ENCODE results near the gene GSX2. TPM values are rescaled to one million over a fixed set of nuclear protein-coding genes. Genes with fewer than 3 reads are reported as not detected.

Gene GSX2
- polyA plus RNA-seq, 2 donors = not detected

DNA sequence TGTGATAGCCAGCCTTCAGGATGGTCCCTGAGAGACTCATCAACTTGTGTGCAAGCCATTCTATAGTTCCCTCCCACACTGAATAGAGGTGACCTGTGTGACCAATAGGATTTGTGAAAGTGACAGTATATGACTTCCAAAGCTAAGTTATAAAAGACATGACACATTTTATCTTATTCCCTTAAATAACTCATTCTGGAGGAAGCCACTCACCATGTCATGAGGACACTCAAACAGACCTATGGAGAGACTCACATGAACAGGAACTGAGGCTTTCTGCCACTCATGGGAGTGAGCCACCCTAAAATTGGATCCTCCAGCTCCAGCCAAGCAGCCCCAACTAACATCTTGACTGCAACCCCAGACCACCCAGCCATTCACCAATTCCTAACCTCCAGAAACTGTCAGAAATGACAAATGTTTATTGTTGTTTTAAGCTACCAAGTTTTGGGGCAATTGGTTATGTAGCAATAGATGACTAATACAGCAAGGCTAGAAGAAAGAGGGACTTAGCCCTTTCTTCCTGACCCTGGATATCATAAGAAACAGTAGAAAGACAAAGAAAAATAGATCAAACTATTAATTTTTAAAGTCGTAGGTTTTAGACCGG, 26.6 kb upstream of the GSX2 start:
- Histone ChIP-seq H3K9me3 (ENCODE audit: control insufficient read depth in 2 of 2, insufficient read depth in 1 of 2, low read depth in 1 of 2, low read length in 1 of 2) (no peaks in the 10 kb centered on the region), H3K27me3 (ENCODE audit: control insufficient read depth in 1 of 2, insufficient read depth in 2 of 2, low read length in 2 of 2) (no peaks in the 10 kb centered on the region), H3K4me1 (ENCODE audit: control insufficient read depth in 2 of 2, insufficient read depth in 2 of 2, low read length in 1 of 2) (no peaks in the 10 kb centered on the region), H3K36me3 (ENCODE audit: control insufficient read depth in 2 of 2, insufficient read depth in 2 of 2, low read length in 1 of 2) (no peaks in the 10 kb centered on the region), H3K27ac (ENCODE audit: low read depth in 2 of 2, low read length in 1 of 2) (no peak overlapping the region), H3K4me3 (ENCODE audit: low read depth in 1 of 2, low read length in 2 of 2) (no peak overlapping the region)
- WGBS, 2 donors = 93 to 95% methylated on average over 2 of the region's 2 CpGs

DNA sequence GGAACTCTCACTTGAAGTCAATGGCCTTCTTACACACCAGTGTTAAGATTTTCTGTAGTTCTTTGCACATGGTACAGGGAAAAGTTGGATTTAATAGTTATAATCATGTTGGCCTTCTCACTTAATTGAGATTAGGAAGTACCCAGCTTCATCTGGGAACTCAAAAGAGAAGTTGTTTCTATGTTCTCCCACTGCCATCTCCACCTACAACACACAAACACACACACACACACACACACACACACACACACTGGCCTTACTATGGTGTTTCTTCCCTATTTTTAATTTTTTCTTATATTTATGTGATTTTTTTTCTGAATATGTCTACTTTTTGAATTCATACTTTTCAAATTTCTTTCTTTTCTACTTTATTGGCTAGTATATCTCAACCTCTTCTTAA, 25.6 kb upstream of the GSX2 start:
- H3K27me3 ChIP-seq (ENCODE audit: control insufficient read depth in 1 of 2, insufficient read depth in 2 of 2, low read length in 2 of 2) = no peaks in the 10 kb centered on the region
- H3K36me3 ChIP-seq (ENCODE audit: control insufficient read depth in 2 of 2, insufficient read depth in 2 of 2, low read length in 1 of 2) = no peaks in the 10 kb centered on the region
- H3K27ac ChIP-seq (ENCODE audit: low read depth in 2 of 2, low read length in 1 of 2) = no peak overlapping the region
- H3K4me1 ChIP-seq (ENCODE audit: control insufficient read depth in 2 of 2, insufficient read depth in 2 of 2, low read length in 1 of 2) = no peaks in the 10 kb centered on the region
- H3K4me3 ChIP-seq (ENCODE audit: low read depth in 1 of 2, low read length in 2 of 2) = no peak overlapping the region
- H3K9me3 ChIP-seq (ENCODE audit: control insufficient read depth in 2 of 2, insufficient read depth in 1 of 2, low read depth in 1 of 2, low read length in 1 of 2) = no peaks in the 10 kb centered on the region

DNA sequence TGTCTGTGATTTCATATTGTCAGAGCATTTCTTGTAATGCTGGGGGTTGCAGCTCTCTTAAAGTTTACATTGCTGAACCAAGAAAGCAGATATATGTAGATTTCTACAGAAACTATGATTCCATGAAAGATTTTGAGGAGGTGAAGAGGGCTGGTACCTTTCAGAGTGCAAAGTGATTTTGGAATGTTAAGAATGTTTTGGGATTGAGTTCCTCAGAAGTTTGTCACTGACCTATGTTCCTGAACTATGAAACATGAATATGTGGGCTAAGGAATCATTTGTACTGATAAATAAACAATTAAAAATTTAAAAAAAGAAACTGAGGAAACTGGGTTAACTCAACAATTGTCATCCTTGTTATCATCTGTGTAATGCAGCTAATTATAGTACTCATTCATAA, 23.3 kb upstream of the GSX2 start:
- Histone ChIP-seq H3K27ac (ENCODE audit: low read depth in 2 of 2, low read length in 1 of 2) (no peak overlapping the region), H3K9me3 (ENCODE audit: control insufficient read depth in 2 of 2, insufficient read depth in 1 of 2, low read depth in 1 of 2, low read length in 1 of 2) (no peaks in the 10 kb centered on the region), H3K27me3 (ENCODE audit: control insufficient read depth in 1 of 2, insufficient read depth in 2 of 2, low read length in 2 of 2) (no peaks in the 10 kb centered on the region), H3K36me3 (ENCODE audit: control insufficient read depth in 2 of 2, insufficient read depth in 2 of 2, low read length in 1 of 2) (no peaks in the 10 kb centered on the region), H3K4me3 (ENCODE audit: low read depth in 1 of 2, low read length in 2 of 2) (no peak overlapping the region), H3K4me1 (ENCODE audit: control insufficient read depth in 2 of 2, insufficient read depth in 2 of 2, low read length in 1 of 2) (no peaks in the 10 kb centered on the region)

DNA sequence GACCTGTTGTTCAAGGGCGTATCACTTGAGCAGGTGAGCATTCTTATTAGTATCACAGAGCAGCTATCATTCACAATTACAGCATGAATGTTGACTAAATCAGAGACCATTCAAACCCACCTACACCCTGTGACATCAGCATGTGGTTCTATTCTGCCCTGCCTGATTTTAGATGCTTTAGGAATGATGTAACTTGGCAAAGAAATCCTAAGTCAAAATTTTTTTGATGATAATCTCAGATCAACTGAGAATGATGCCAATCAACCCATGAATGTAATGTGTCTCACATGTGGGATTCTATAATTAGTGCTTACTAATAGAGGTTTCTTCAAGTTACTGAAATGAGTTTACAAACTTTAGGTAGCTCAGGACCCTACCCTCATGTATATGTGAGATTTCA, 22.2 kb upstream of the GSX2 start:
- Histone ChIP-seq H3K27ac (ENCODE audit: low read depth in 2 of 2, low read length in 1 of 2) (no peak overlapping the region), H3K4me3 (ENCODE audit: low read depth in 1 of 2, low read length in 2 of 2) (no peak overlapping the region), H3K36me3 (ENCODE audit: control insufficient read depth in 2 of 2, insufficient read depth in 2 of 2, low read length in 1 of 2) (no peaks in the 10 kb centered on the region), H3K27me3 (ENCODE audit: control insufficient read depth in 1 of 2, insufficient read depth in 2 of 2, low read length in 2 of 2) (no peaks in the 10 kb centered on the region), H3K9me3 (ENCODE audit: control insufficient read depth in 2 of 2, insufficient read depth in 1 of 2, low read depth in 1 of 2, low read length in 1 of 2) (no peaks in the 10 kb centered on the region), H3K4me1 (ENCODE audit: control insufficient read depth in 2 of 2, insufficient read depth in 2 of 2, low read length in 1 of 2) (no peaks in the 10 kb centered on the region)
- 86 to 94% methylated on average over 1 of the region's 1 CpG for WGBS, 2 donors

DNA sequence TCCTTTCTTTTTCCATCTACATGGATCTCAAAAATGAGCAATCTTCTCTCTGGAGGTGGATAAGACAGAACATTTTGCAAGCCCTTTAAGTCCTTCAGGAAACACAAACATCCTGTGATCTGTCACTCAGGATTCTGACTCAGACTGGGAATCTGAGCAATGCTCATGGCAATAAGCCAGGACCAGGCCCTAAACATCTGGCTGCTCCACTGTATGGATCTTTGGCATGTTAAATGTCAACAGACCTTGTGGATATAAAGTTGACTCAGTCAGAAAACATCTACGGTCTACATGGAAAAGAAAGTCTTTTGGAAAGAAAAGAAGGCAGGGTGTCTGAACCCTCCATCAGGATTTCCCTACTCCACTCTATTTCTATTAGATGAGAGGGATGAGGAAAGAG, 17.8 kb upstream of the GSX2 start:
- WGBS, 2 donors = 23 to 27% methylated on average over 1 of the region's 1 CpG
- Histone ChIP-seq H3K4me3 (ENCODE audit: low read depth in 1 of 2, low read length in 2 of 2) (no peak overlapping the region), H3K27me3 (ENCODE audit: control insufficient read depth in 1 of 2, insufficient read depth in 2 of 2, low read length in 2 of 2) (no peaks in the 10 kb centered on the region), H3K4me1 (ENCODE audit: control insufficient read depth in 2 of 2, insufficient read depth in 2 of 2, low read length in 1 of 2) (no peaks in the 10 kb centered on the region), H3K27ac (ENCODE audit: low read depth in 2 of 2, low read length in 1 of 2) (no peak overlapping the region), H3K9me3 (ENCODE audit: control insufficient read depth in 2 of 2, insufficient read depth in 1 of 2, low read depth in 1 of 2, low read length in 1 of 2) (no peaks in the 10 kb centered on the region), H3K36me3 (ENCODE audit: control insufficient read depth in 2 of 2, insufficient read depth in 2 of 2, low read length in 1 of 2) (no peaks in the 10 kb centered on the region)

DNA sequence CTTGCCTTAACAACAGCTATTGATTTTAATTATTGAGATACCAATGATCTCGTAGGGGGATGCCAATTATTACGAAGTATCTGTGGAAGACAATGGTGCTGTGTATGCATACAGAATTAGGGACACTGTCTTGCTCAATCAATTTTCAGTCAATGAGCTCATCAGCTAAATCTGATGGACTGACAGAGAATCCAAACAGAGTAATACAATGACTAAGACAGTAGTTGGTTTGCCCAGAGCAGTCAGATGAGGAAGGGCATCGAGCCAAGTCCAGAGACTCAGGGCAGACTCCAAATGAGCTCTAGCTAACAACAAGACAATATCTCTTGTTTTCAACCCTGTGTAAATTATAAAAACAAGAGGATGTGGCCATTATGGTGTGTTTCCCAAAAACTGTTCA, 14.7 kb upstream of the GSX2 start:
- Histone ChIP-seq H3K9me3 (ENCODE audit: control insufficient read depth in 2 of 2, insufficient read depth in 1 of 2, low read depth in 1 of 2, low read length in 1 of 2) (no peaks in the 10 kb centered on the region), H3K4me3 (ENCODE audit: low read depth in 1 of 2, low read length in 2 of 2) (no peak overlapping the region), H3K27me3 (ENCODE audit: control insufficient read depth in 1 of 2, insufficient read depth in 2 of 2, low read length in 2 of 2) (no peaks in the 10 kb centered on the region), H3K27ac (ENCODE audit: low read depth in 2 of 2, low read length in 1 of 2) (no peak overlapping the region), H3K36me3 (ENCODE audit: control insufficient read depth in 2 of 2, insufficient read depth in 2 of 2, low read length in 1 of 2) (no peaks in the 10 kb centered on the region), H3K4me1 (ENCODE audit: control insufficient read depth in 2 of 2, insufficient read depth in 2 of 2, low read length in 1 of 2) (no peaks in the 10 kb centered on the region)
- WGBS, 2 donors = 68 to 78% methylated on average over 3 of the region's 3 CpGs

DNA sequence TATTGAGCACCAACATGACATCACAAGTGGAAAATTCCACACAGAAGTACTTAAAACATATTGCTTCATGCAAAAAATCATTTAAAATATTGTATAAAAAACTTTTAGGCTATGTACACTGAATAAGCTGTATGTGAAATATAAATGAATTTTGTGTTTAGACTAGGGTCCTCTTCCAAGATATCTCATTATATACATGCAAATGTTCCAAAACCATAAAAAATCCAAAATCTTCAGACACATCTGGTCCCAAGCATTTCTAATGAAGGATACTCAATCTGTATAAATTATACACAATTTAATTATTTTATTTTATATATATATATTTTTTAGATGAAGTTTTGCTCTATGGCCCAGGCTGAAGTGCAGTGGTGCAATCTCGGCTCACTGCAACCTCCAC, 10.1 kb upstream of the GSX2 start:
- no peak overlapping the region for H3K27ac ChIP-seq (ENCODE audit: low read depth in 2 of 2, low read length in 1 of 2)
- H3K4me1 ChIP-seq (ENCODE audit: control insufficient read depth in 2 of 2, insufficient read depth in 2 of 2, low read length in 1 of 2) = peaks cover 0 to 2% of the 10 kb centered on the region in 2 donors
- WGBS, 2 donors = 96 to 97% methylated on average over 1 of the region's 1 CpG
- no peak overlapping the region for H3K4me3 ChIP-seq (ENCODE audit: low read depth in 1 of 2, low read length in 2 of 2)
- H3K36me3 ChIP-seq (ENCODE audit: control insufficient read depth in 2 of 2, insufficient read depth in 2 of 2, low read length in 1 of 2) = no peaks in the 10 kb centered on the region
- H3K9me3 ChIP-seq (ENCODE audit: control insufficient read depth in 2 of 2, insufficient read depth in 1 of 2, low read depth in 1 of 2, low read length in 1 of 2) = no peaks in the 10 kb centered on the region
- H3K27me3 ChIP-seq (ENCODE audit: control insufficient read depth in 1 of 2, insufficient read depth in 2 of 2, low read length in 2 of 2) = peaks cover 0 to 8% of the 10 kb centered on the region in 2 donors

DNA sequence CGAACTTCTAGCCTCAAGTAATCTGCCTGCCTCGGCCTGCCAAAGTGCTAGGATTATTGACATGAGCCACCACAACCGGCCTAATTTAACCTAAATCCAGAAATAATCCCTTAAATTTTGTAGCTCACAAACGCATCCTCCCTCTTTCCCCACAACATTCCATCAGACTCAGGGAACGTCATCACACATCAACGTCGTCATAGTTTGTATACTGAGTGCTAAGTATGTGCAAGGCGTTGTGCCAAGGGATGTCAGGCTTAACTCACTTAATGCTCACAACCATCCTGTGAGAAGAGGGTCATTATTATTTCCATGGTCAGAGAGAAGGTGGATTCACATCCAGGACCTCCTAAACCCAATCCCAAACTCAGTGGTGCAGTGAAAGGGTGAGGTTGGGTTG, 9.6 kb upstream of the GSX2 start:
- 69 to 88% methylated on average over 8 of the region's 8 CpGs for WGBS, 2 donors
- no peak overlapping the region for H3K4me3 ChIP-seq (ENCODE audit: low read depth in 1 of 2, low read length in 2 of 2)
- no peaks in the 10 kb centered on the region for H3K36me3 ChIP-seq (ENCODE audit: control insufficient read depth in 2 of 2, insufficient read depth in 2 of 2, low read length in 1 of 2)
- H3K27me3 ChIP-seq (ENCODE audit: control insufficient read depth in 1 of 2, insufficient read depth in 2 of 2, low read length in 2 of 2) = peaks cover 0 to 11% of the 10 kb centered on the region in 2 donors
- H3K9me3 ChIP-seq (ENCODE audit: control insufficient read depth in 2 of 2, insufficient read depth in 1 of 2, low read depth in 1 of 2, low read length in 1 of 2) = no peaks in the 10 kb centered on the region
- H3K27ac ChIP-seq (ENCODE audit: low read depth in 2 of 2, low read length in 1 of 2) = no peak overlapping the region
- H3K4me1 ChIP-seq (ENCODE audit: control insufficient read depth in 2 of 2, insufficient read depth in 2 of 2, low read length in 1 of 2) = peaks cover 0 to 2% of the 10 kb centered on the region in 2 donors

DNA sequence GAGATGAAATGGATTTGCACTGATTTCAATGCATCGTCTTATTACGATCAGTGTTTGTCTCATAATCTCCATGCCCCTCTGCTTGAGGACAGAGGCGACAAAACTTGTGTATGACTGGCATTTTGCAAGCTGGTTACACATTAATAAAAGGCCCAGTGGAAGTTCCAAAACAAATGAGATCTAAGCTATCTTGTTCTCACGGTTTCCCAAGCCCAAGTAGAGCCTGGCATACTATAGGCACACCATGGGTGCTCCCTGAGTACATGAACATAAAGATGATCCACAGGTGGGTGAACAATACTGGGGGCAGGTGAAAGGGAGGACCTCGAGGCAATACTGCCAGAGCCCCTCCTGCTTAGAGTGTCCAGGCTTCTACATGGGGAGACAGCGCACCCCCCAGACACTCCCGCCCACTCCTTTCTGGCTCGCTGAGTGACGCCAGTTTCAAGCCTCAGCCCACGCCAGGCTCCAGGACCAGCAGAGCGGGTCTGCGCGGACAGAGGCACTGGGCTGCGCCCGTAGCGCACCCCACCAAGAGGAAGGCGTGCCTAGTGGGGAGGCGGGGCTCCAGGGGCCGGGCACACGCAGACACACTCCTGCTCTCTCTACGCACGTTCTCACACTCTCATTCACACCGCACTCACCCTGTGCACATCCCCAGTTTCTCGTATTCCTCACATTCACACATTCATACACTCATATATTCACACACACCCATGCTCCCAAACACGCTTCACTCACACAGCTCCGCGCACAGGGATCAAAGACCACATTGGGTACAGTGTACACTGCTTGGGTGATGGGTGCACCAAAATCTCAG, 8.9 kb upstream of the GSX2 start:
- Histone ChIP-seq H3K36me3 (ENCODE audit: control insufficient read depth in 2 of 2, insufficient read depth in 2 of 2, low read length in 1 of 2) (no peaks in the 10 kb centered on the region), H3K27me3 (ENCODE audit: control insufficient read depth in 1 of 2, insufficient read depth in 2 of 2, low read length in 2 of 2) (peaks cover 0 to 11% of the 10 kb centered on the region in 2 donors), H3K27ac (ENCODE audit: low read depth in 2 of 2, low read length in 1 of 2) (peak overlapping the region; percentile 52 to 53), H3K4me3 (ENCODE audit: low read depth in 1 of 2, low read length in 2 of 2) (peak overlapping the region; percentile 35 to 50), H3K9me3 (ENCODE audit: control insufficient read depth in 2 of 2, insufficient read depth in 1 of 2, low read depth in 1 of 2, low read length in 1 of 2) (no peaks in the 10 kb centered on the region), H3K4me1 (ENCODE audit: control insufficient read depth in 2 of 2, insufficient read depth in 2 of 2, low read length in 1 of 2) (peaks cover 0 to 2% of the 10 kb centered on the region in 2 donors)
- WGBS, 2 donors = 16 to 17% methylated on average over 26 to 27 of the region's 27 CpGs
